Measurements from ENCODE around the gene PRELID3B. TPM values are rescaled to one million over a fixed set of nuclear protein-coding genes. Genes with fewer than 3 reads are reported as not detected.
A peak's percentile ranks its signal among the peaks of the same experiment; 100 is the strongest.

PRELID3B gene
- total and polyA plus RNA-seq, 2 of the 13 experiments (the other 11 are each of a cell fraction or from before 2014, with no cell fraction given): 23.3 to 42.6 TPM

- peak; percentile 53; the same call in 1 of the 2 replicates for TF ChIP-seq ZBTB1 (CRISPR knock-in tag; IDR thresholded peaks at IDR 0.05; ENCODE audit: borderline replicate concordance)
- no peak for TF ChIP-seq MZF1 (CRISPR knock-in tag; IDR thresholded peaks at IDR 0.05; ENCODE audit: borderline replicate concordance)
- TF ChIP-seq ZMYM4 (CRISPR knock-in tag; IDR thresholded peaks at IDR 0.05): peak; percentile 98
- 0 out of 2 replicates have a peak, but pooled peaks have one; percentile 65 for TF ChIP-seq NCOA5 (CRISPR knock-in tag; IDR thresholded peaks at IDR 0.05)
- TF ChIP-seq ZNF7 (CRISPR knock-in tag; IDR thresholded peaks at IDR 0.05): peak; percentile 30; the same call in 1 of the 2 replicates
- peak; percentile 93 for TF ChIP-seq SP5 (CRISPR knock-in tag; IDR thresholded peaks at IDR 0.05; ENCODE audit: borderline replicate concordance, low read depth)
- no peak for TF ChIP-seq MAFK (conservative IDR thresholded peaks at IDR 0.05 in 1 of 2, IDR thresholded peaks at IDR 0.05 in 1 of 2; ENCODE audit: low read length in 2 of 2)
- peak; percentile 89 for TF ChIP-seq PATZ1 (CRISPR knock-in tag; IDR thresholded peaks at IDR 0.05)
- peak; percentile 36; the same call in 1 of the 2 replicates for TF ChIP-seq ZNF205 (CRISPR knock-in tag; IDR thresholded peaks at IDR 0.05)
- TF ChIP-seq LBX2 (CRISPR knock-in tag; IDR thresholded peaks at IDR 0.05; ENCODE audit: borderline replicate concordance): peak; percentile 90; the same call in 1 of the 2 replicates
- TF ChIP-seq GMEB2 (CRISPR knock-in tag; IDR thresholded peaks at IDR 0.05; ENCODE audit: low read depth): no peak; the same call in 1 of the 2 replicates
- TF ChIP-seq KLF13 (CRISPR knock-in tag; IDR thresholded peaks at IDR 0.05): peak; percentile 96
- peak; percentile 92 for TF ChIP-seq BORCS8-MEF2B (CRISPR knock-in tag; IDR thresholded peaks at IDR 0.05)
- TF ChIP-seq ZFP36 (IDR thresholded peaks at IDR 0.05; ENCODE audit: borderline replicate concordance, low read depth, low read length, partially characterized antibody): peak; percentile 4
- TF ChIP-seq ZBTB43 (CRISPR knock-in tag; conservative IDR thresholded peaks at IDR 0.05): peak; percentile 84
- TF ChIP-seq GMEB1 (CRISPR knock-in tag; IDR thresholded peaks at IDR 0.05; ENCODE audit: borderline replicate concordance): peak; percentile 79
- no peak; the same call in 1 of the 2 replicates for TF ChIP-seq FOXP4 (CRISPR knock-in tag; IDR thresholded peaks at IDR 0.05)
- no peak for TF ChIP-seq HDAC6 (IDR thresholded peaks at IDR 0.05; ENCODE audit: low read depth, low read length)
- peak; percentile 91 to 95 for TF ChIP-seq POLR2A (IDR thresholded peaks at IDR 0.05; ENCODE audit: insufficient read depth in 1 of 2, low read depth in 2 of 2, low read length in 2 of 2)
- peak; percentile 8; the same call in 1 of the 2 replicates for TF ChIP-seq CEBPG (CRISPR knock-in tag; IDR thresholded peaks at IDR 0.05)
- no peak for TF ChIP-seq RAD51 (IDR thresholded peaks at IDR 0.05; ENCODE audit: borderline replicate concordance)
These were observed 10.4 kb downstream of the PRELID3B start, which contains the start of gene ATP5F1E (continued) for GRCh38 chr20:59032023-59032712.

Data from HepG2 (cell line).